Duodenal mucosa (tissue), 2 donors: ENCODE results near the gene SRCIN1.
"Not testable (repeated sequence)": the region's sequence is repeated elsewhere in the genome, so short reads cannot be mapped to it uniquely, and the experiment has no call there.

Source experiments
- H3K27ac ChIP-seq: one replicate; pipeline ENCODE4 v1.7.0; 2013; ENCODE audit warnings: low read depth, low read length
- H3K27me3 ChIP-seq, 2 donors: one replicate each; pipeline ENCODE4 v1.7.0; 2013; ENCODE audit warnings: low read length in 2 of 2, control low read depth in 1 of 2; ENCODE audit not compliant: insufficient read depth in 2 of 2, control insufficient read depth in 1 of 2
- H3K36me3 ChIP-seq, 2 donors: one replicate each; pipeline ENCODE4 v1.7.0; 2013; ENCODE audit warnings: low read length in 2 of 2, control low read depth in 1 of 2; ENCODE audit not compliant: insufficient read depth in 2 of 2, control insufficient read depth in 1 of 2
- H3K4me1 ChIP-seq, 2 donors: one replicate each; pipeline ENCODE4 v1.7.0; 2013; ENCODE audit warnings: low read length in 2 of 2, control low read depth in 1 of 2; ENCODE audit not compliant: insufficient read depth in 2 of 2, control insufficient read depth in 1 of 2
- H3K4me3 ChIP-seq, 2 donors: one replicate each; pipeline ENCODE4 v1.7.0; 2013; ENCODE audit warnings: low read length in 2 of 2, low read depth in 1 of 2
- H3K9ac ChIP-seq, 2 donors: one replicate each; pipeline ENCODE4 v1.7.0; 2013; ENCODE audit warnings: low read length in 2 of 2, low read depth in 1 of 2
- H3K9me3 ChIP-seq, 2 donors: one replicate each; pipeline ENCODE4 v1.7.0; 2013; ENCODE audit warnings: low read length in 2 of 2, control low read depth in 1 of 2; ENCODE audit not compliant: control insufficient read depth in 1 of 2

The SRCIN1 gene

DNA sequence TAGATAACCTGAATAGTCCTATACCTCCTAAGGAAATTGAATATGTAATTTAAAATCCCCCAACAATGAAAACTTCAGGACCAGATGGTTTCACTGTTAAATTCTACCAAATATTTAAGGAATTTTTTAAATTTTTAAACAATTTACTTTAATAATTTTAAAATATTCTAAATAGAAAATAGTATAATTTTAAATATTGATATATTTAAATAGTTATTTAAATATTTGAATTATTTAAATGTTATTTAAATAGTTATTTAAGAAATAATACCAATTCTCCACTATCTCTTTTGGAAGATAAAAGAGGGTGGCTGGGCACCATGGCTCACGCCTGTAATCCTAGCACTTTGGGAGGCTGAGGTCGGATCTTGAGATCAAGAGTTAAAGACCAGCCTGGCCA lies 104.0 kb downstream of the SRCIN1 start:
- not testable (repeated sequence) for H3K4me3 ChIP-seq, H3K27me3 ChIP-seq, H3K27ac ChIP-seq, H3K4me1 ChIP-seq, H3K36me3 ChIP-seq, H3K9me3 ChIP-seq, H3K9ac ChIP-seq

DNA sequence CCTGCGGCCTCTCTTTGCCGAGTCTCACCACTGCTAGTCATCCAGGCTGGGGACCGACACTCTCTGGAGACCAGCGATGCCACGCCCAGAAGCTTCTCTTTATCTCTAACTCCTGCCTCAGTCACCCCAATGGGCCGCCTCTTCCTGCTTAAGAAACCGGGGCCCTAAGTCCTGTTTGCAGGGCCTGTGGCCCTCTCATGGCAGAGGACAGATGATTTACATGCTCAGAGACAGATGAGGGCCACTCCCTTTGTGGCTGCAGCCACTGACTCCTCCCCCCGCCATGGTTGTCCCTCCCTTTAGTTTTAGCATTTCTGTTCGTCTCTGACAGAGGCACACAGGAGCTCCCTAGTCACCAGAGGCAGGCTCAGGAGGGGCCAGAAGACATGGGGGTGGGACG lies 106.5 kb downstream of the SRCIN1 start:
- not testable (repeated sequence) for H3K4me3 ChIP-seq, H3K9me3 ChIP-seq, H3K36me3 ChIP-seq, H3K9ac ChIP-seq, H3K4me1 ChIP-seq, H3K27ac ChIP-seq, H3K27me3 ChIP-seq

- Histone ChIP-seq H3K36me3 (no peaks in the 10 kb centered on the region), H3K9ac (no peak overlapping the region), H3K4me3 (no peak overlapping the region), H3K4me1 (no peaks in the 10 kb centered on the region), H3K27me3 (no peaks in the 10 kb centered on the region), H3K27ac (no peak overlapping the region), H3K9me3 (no peaks in the 10 kb centered on the region)
Measured at GRCh38 chr17:38498353-38498752, 107.4 kb downstream of the SRCIN1 start.

- H3K27ac ChIP-seq, H3K36me3 ChIP-seq, H3K27me3 ChIP-seq, H3K9ac ChIP-seq, H3K4me1 ChIP-seq, H3K9me3 ChIP-seq, H3K4me3 ChIP-seq: not testable (repeated sequence)
Measured at GRCh38 chr17:38497656-38498055, 108.1 kb downstream of the SRCIN1 start.

GRCh38 chr17:38494152-38494551 lies 111.6 kb downstream of the SRCIN1 start:
- not testable (repeated sequence) for H3K4me1 ChIP-seq, H3K9me3 ChIP-seq, H3K9ac ChIP-seq, H3K36me3 ChIP-seq, H3K4me3 ChIP-seq, H3K27ac ChIP-seq, H3K27me3 ChIP-seq

GRCh38 chr17:38492067-38493040 lies 113.4 kb downstream of the SRCIN1 start:
- H3K9me3 ChIP-seq, H3K27me3 ChIP-seq, H3K9ac ChIP-seq, H3K4me1 ChIP-seq, H3K27ac ChIP-seq, H3K4me3 ChIP-seq, H3K36me3 ChIP-seq: not testable (repeated sequence)

GRCh38 chr17:38491346-38492066 lies 114.2 kb downstream of the SRCIN1 start:
- H3K9ac ChIP-seq, H3K36me3 ChIP-seq, H3K27me3 ChIP-seq, H3K9me3 ChIP-seq, H3K27ac ChIP-seq, H3K4me3 ChIP-seq, H3K4me1 ChIP-seq: not testable (repeated sequence)

DNA sequence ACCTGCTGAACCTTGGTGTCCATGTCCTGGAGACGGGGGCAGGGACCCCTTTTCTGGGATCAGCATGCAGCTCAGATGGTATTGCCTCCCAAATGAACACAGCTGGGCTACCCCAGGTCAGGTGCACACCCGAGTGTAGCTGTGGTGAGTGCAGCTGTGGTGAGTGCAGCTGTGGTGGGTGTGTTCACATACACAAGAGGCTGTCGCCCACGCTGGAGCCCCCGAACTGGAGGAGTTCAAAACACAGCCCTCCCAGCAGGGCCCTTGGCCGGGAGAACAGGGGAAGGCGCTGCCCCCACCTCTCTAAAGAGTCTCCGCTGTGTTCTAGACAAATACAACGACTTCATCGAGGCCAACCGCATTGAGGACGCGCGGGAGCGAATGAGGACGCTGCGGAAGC lies 116.0 kb downstream of the SRCIN1 start:
- H3K4me1 ChIP-seq, H3K27ac ChIP-seq, H3K36me3 ChIP-seq, H3K4me3 ChIP-seq, H3K27me3 ChIP-seq, H3K9me3 ChIP-seq, H3K9ac ChIP-seq: not testable (repeated sequence)

DNA sequence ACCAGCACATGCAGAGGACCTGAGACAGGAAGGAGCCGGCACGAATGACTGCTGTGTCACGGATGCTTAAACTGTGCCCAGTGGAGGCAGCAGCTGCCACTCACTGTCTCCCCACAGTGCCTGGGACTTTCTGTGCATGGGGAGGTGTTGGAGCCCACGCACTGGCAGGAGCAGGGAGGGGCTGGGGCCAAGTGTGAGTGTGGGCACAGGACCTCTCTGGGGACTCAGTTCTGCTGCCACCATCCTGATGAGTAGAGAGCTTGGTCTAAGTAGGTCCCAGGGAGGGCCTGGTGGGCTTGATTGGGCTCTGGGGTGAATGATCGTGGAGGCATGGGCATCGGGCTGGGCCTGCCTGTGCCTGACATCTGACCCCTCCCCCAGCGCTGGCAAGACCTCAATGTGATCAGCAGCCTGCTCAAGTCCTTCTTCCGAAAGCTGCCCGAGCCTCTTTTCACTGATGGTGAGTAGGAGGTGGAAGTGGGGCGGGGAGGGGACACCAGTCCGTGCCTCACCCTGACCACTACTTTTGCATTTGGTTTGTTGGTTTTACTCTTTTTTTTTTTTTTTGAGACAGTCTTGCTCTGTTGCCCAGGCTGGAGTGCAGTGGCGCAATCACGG lies 120.0 kb downstream of the SRCIN1 start:
- not testable (repeated sequence) for H3K4me1 ChIP-seq, H3K27ac ChIP-seq, H3K36me3 ChIP-seq, H3K9ac ChIP-seq, H3K4me3 ChIP-seq, H3K9me3 ChIP-seq, H3K27me3 ChIP-seq

DNA sequence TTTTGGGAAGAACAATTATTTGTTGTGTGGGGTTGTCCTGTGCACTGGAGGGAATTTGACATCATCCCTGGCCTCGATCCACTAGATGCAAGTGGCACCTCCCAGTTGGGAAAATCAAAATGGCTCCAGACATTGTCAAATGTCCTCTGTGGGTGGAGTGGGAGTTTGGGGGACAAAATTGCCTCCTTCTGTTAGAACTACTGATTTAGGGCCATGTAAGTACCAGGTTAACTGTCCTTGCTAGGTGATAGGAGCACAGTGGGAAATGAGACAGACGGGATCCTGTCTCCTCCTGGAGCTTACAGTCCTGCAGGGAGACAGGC lies 120.6 kb downstream of the SRCIN1 start:
- Histone ChIP-seq H3K27ac (no peak overlapping the region), H3K27me3 (no peaks in the 10 kb centered on the region), H3K9me3 (no peaks in the 10 kb centered on the region), H3K4me1 (no peaks in the 10 kb centered on the region), H3K4me3 (no peak overlapping the region), H3K9ac (no peak overlapping the region), H3K36me3 (no peaks in the 10 kb centered on the region)
